Sigmoid colon (tissue), 7 donors: ENCODE measurements around the gene BANF1. TPM values are rescaled to one million over a fixed set of nuclear protein-coding genes. Genes with fewer than 3 reads are reported as not detected.

Experiments
- DNase-seq: peaks from one replicate; pipeline ENCODE4 v3.0.0-alpha.2; 2019
- H3K27ac ChIP-seq, 4 donors: fragments of 200-600 bp; sonication (generic); one replicate each; pipeline ENCODE4 v1.5.1; 2016 to 2019; ENCODE audit warnings: mild to moderate bottlenecking in 1 of 4
- H3K27me3 ChIP-seq, 3 donors: fragments of 200-600 bp; sonication (generic); one replicate each; pipeline ENCODE4 v1.5.1; 2019; ENCODE audit warnings: mild to moderate bottlenecking in 1 of 3
- H3K36me3 ChIP-seq, 4 donors: fragments of 200-600 bp; sonication (generic); one replicate each; pipeline ENCODE4 v1.5.1; 2016 to 2019
- H3K4me1 ChIP-seq, 4 donors: fragments of 200-600 bp; sonication (generic); one replicate each; pipeline ENCODE4 v1.5.1; 2017 to 2019
- H3K4me3 ChIP-seq, 4 donors: fragments of 200-600 bp; sonication (generic); one replicate each; pipeline ENCODE4 v1.5.1; 2017 to 2019; ENCODE audit warnings: mild to moderate bottlenecking in 2 of 4, moderate library complexity in 1 of 4
- H3K9me3 ChIP-seq, 4 donors: fragments of 200-600 bp in 3 of 4; sonication (generic) in 3 of 4; one replicate each; pipeline versions ENCODE4 v1.5.1 to v1.6.1; 2013 to 2019
- EP300 ChIP-seq, 4 donors: sonication (generic); formaldehyde crosslinking; IDR thresholded peaks; one replicate each; pipeline ENCODE4 v1.6.1; 2017; ENCODE audit warnings: antibody characterized with exemption in 4 of 4
- POLR2A ChIP-seq, 2 donors: fragments of 450-650 bp; IDR thresholded peaks; one replicate each; pipeline ENCODE4 v1.6.1; 2016; ENCODE audit warnings: antibody characterized with exemption in 2 of 2, mild to moderate bottlenecking in 2 of 2, moderate library complexity in 2 of 2
- POLR2AphosphoS5 ChIP-seq, 4 donors: sonication (generic); formaldehyde crosslinking; IDR thresholded peaks; one replicate each; pipeline ENCODE4 v1.6.1; 2017; ENCODE audit warnings: antibody characterized with exemption in 4 of 4
- WGBS, 2 donors: extraction: QIAGEN DNeasy Blood & Tissue Kit; methylation state at CpG; one replicate each; pipeline ENCODE4 v1.1.7; 2013; 5-methylcytosine and 5-hydroxymethylcytosine counted together
- intact Hi-C: fragments of 100-400 bp; cut with DNase I; formaldehyde crosslinking; loops from one replicate; pipeline ENCODE4 v1.15.1; 2023
- polyA plus RNA-seq, 3 donors: library from polyadenylated mRNA; stranded (reverse); fragments of 200-250 nt; gene quantifications; one replicate each; pipeline ENCODE4 v1.2.3, GENCODE V29; 2013
- total RNA-seq, 4 donors: library from RNA; depleted of rRNA; stranded (reverse); fragments of >200 nt; gene quantifications; one replicate each; pipeline ENCODE4 v1.1.0, GENCODE V29; 2016
- TF ChIP-seq, protein P1 (sequence below), 4 experiments: fragments of 450-650 bp in 3 of 4; fragments of 200-600 bp in 1 of 4; IDR thresholded peaks; one replicate each; pipeline ENCODE4 v1.5.1; 2016 to 2019; ENCODE audit warnings: antibody characterized with exemption in 4 of 4, mild to moderate bottlenecking in 3 of 4, moderate library complexity in 2 of 4
- donor health status: healthy with polysubstance abuse.
- donor health status: Bipolar disorder and iron deficiency.
- donor health status: healthy.

BANF1 gene
- total and polyA plus RNA-seq, 7 donors, result 40.4 to 150 (median 76.4) TPM

DNA sequence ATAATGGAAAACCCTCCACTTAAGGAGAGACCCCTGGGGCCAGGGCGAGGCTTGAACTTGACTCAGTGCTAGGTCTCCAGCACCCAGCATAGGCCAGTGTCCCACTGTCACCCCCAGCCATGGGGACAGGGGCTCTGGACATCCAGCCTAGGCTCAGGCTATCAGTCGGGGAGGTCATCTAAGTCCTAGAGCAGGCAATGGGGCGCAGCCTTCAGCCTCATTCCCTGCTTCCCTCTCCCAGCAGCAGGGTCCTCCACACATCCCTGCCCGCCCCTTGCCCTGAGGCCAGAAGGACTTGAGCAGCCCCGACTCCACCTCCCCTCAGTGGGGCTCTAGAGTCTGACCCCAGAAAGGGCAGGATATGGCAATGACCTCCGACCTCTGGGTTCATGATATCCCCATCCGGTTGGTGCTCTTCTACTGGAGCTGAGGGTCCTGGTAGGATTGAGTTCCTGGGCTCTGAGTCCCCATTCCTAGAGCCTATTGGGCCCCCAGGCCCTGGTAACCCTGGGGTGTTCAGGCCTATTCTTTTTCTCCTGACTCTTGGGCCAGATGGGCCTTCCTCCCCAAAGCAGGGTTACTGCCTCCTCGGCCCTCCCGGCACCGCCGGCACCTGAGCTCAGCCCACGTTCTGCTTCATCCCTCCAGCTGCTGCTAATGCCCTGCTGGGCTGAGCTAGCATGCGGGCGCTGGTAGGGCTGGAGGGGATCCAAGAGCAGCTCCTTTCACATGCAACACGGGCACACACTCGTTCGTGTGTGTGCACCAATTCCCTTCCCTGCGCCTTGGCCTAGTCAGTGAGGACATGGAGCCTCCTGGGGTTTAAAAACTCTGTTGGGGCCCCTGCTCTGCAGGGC lies 13.9 kb downstream of the BANF1 start:
- H3K9me3 ChIP-seq, result no peaks in the 10 kb centered on the region
- H3K36me3 ChIP-seq, result no peaks in the 10 kb centered on the region
- H3K4me1 ChIP-seq, result peaks cover 0 to 11% (median 8%) of the 10 kb centered on the region in 4 donors
- H3K27me3 ChIP-seq, result peaks cover 15 to 29% (median 27%) of the 10 kb centered on the region in 3 donors
- no peak overlapping the region for H3K4me3 ChIP-seq
- DNase-seq, result no peak
- intact Hi-C loops, result no loop called here
- TF ChIP-seq EP300 (IDR thresholded peaks at IDR 0.05) (no peak), POLR2AphosphoS5 (IDR thresholded peaks at IDR 0.05) (no peak), POLR2A (IDR thresholded peaks at IDR 0.05) (no peak)
- TF ChIP-seq, protein P1, sequence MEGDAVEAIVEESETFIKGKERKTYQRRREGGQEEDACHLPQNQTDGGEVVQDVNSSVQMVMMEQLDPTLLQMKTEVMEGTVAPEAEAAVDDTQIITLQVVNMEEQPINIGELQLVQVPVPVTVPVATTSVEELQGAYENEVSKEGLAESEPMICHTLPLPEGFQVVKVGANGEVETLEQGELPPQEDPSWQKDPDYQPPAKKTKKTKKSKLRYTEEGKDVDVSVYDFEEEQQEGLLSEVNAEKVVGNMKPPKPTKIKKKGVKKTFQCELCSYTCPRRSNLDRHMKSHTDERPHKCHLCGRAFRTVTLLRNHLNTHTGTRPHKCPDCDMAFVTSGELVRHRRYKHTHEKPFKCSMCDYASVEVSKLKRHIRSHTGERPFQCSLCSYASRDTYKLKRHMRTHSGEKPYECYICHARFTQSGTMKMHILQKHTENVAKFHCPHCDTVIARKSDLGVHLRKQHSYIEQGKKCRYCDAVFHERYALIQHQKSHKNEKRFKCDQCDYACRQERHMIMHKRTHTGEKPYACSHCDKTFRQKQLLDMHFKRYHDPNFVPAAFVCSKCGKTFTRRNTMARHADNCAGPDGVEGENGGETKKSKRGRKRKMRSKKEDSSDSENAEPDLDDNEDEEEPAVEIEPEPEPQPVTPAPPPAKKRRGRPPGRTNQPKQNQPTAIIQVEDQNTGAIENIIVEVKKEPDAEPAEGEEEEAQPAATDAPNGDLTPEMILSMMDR (IDR thresholded peaks at IDR 0.05), result no peak
- H3K27ac ChIP-seq, result no peak overlapping the region
- WGBS, 2 donors, result 85 to 90% methylated on average over 18 of the region's 18 CpGs

GRCh38 chr11:66016793-66017177 lies 14.5 kb downstream of the BANF1 start:
- intact Hi-C loops, result no loop called here
- Histone ChIP-seq H3K4me1 (peaks cover 0 to 6% (median 5%) of the 10 kb centered on the region in 4 donors), H3K4me3 (no peak overlapping the region), H3K27me3 (peaks cover 13 to 24% (median 22%) of the 10 kb centered on the region in 3 donors), H3K9me3 (no peaks in the 10 kb centered on the region), H3K36me3 (no peaks in the 10 kb centered on the region), H3K27ac (no peak overlapping the region)
- WGBS, 2 donors, result 89 to 90% methylated on average over 10 of the region's 10 CpGs
- DNase-seq, result no peak
- no peak for TF ChIP-seq POLR2A (IDR thresholded peaks at IDR 0.05)
- TF ChIP-seq, protein P1 (IDR thresholded peaks at IDR 0.05), result no peak
- TF ChIP-seq POLR2AphosphoS5 (IDR thresholded peaks at IDR 0.05), result no peak
- no peak for TF ChIP-seq EP300 (IDR thresholded peaks at IDR 0.05)

DNA sequence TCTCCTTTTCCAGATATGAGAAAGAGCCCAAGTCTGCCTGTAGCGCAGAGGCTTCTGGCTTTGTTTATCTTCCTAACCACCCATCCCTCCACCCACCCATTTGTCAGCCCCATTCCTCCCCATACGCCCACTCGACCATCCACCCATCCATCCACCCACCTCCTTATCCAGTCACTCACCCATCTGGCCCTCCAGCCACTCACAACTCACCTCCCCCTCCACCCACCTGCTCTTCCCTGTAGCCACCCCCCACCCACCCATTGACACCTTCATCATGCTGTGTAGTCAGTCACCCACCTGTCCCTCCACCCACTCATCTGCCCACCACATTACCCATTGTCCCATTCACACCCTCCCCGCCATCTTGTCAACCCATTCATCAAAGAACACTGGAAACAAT lies 15.0 kb downstream of the BANF1 start:
- Histone ChIP-seq H3K36me3 (no peaks in the 10 kb centered on the region), H3K27me3 (peaks cover 7 to 18% (median 17%) of the 10 kb centered on the region in 3 donors), H3K4me3 (no peak overlapping the region), H3K9me3 (no peaks in the 10 kb centered on the region), H3K4me1 (peaks cover 0 to 4% (median 3%) of the 10 kb centered on the region in 4 donors), H3K27ac (no peak overlapping the region)
- intact Hi-C loops, result no loop called here
- WGBS, 2 donors, result 69 to 87% methylated on average over 4 of the region's 4 CpGs
- no peak for DNase-seq
- TF ChIP-seq POLR2AphosphoS5 (IDR thresholded peaks at IDR 0.05), result no peak
- TF ChIP-seq EP300 (IDR thresholded peaks at IDR 0.05), result no peak
- TF ChIP-seq, protein P1 (IDR thresholded peaks at IDR 0.05), result no peak
- no peak for TF ChIP-seq POLR2A (IDR thresholded peaks at IDR 0.05)

DNA sequence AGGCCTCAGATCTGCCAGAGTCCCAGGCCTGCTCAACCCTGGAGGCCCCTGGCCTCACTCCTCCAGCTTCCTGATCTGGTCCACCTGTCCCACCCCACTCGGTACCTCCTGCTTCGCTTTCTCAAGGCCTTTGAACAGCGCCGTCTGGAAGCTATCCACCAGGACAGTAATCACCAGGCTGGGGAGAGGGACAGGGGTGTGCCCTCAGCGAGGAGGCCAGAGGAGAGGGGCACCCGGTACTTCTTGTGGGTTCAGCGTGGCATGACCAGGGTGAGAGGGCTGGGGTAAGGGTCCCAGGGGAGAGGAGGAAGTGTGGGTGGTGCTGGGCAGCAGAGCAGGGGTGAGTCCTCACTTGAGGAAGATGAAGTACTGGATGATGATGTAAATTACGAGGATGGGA lies 17.9 kb downstream of the BANF1 start:
- Histone ChIP-seq H3K27me3 (no peaks in the 10 kb centered on the region), H3K4me1 (peaks cover 0 to 9% (median 9%) of the 10 kb centered on the region in 4 donors), H3K9me3 (no peaks in the 10 kb centered on the region), H3K27ac (no peak overlapping the region), H3K36me3 (no peaks in the 10 kb centered on the region), H3K4me3 (no peak overlapping the region)
- 70 to 74% methylated on average over 8 of the region's 8 CpGs for WGBS, 2 donors
- intact Hi-C loops, result no loop called here
- DNase-seq, result no peak
- TF ChIP-seq, protein P1 (IDR thresholded peaks at IDR 0.05), result no peak
